ENCODE results near the gene CPO. TPM values are rescaled to one million over a fixed set of nuclear protein-coding genes. Genes with fewer than 3 reads are reported as not detected.

The CPO gene
- total and polyA plus RNA-seq, 9 of the 15 experiments (the other 6 are each of a cell fraction or from before 2014, with no cell fraction given), result not detected

GRCh38 chr2:206974551-206974950, 35.2 kb downstream of the CPO start:
- ATAC-seq, result no peak
- no peak for FAIRE-seq
- CTCF ChIA-PET (ENCODE audit: low intra/inter-chr PET ratio), result no interaction called here
- no peak for TF ChIP-seq ETV5 (CRISPR knock-in tag; IDR thresholded peaks at IDR 0.05; ENCODE audit: low read depth)
- TF ChIP-seq RERE (CRISPR knock-in tag; IDR thresholded peaks at IDR 0.05; ENCODE audit: borderline replicate concordance), result no peak
- no peak for TF ChIP-seq NFYB (IDR thresholded peaks at IDR 0.05; ENCODE audit: extremely low read depth, insufficient read length)
- no peak for TF ChIP-seq GATAD2B (IDR thresholded peaks at IDR 0.05; ENCODE audit: borderline replicate concordance)
- TF ChIP-seq TARDBP (IDR thresholded peaks at IDR 0.05), result no peak
- no peak for TF ChIP-seq FIP1L1 (IDR thresholded peaks at IDR 0.05; ENCODE audit: low read depth, low read length, poor library complexity, severe bottlenecking)
- no peak for TF ChIP-seq NR0B1 (IDR thresholded peaks at IDR 0.05; ENCODE audit: partially characterized antibody)
- TF ChIP-seq MECOM (CRISPR knock-in tag; IDR thresholded peaks at IDR 0.05), result no peak
- TF ChIP-seq THAP7 (CRISPR knock-in tag; IDR thresholded peaks at IDR 0.05), result no peak
- no peak for TF ChIP-seq NR4A1 (CRISPR knock-in tag; IDR thresholded peaks at IDR 0.05)
- no peak for TF ChIP-seq NR4A1 (tag; IDR thresholded peaks at IDR 0.05)
- no peak for TF ChIP-seq ZNF347 (CRISPR knock-in tag; IDR thresholded peaks at IDR 0.05; ENCODE audit: low read depth)
- TF ChIP-seq ZNF280A (IDR thresholded peaks at IDR 0.05; ENCODE audit: low read depth, partially characterized antibody), result no peak
- TF ChIP-seq POLR2AphosphoS2 (IDR thresholded peaks at IDR 0.05; ENCODE audit: low read length), result no peak
- no peak for TF ChIP-seq RBM17 (IDR thresholded peaks at IDR 0.05; ENCODE audit: borderline replicate concordance, low read depth, low read length)

More at GRCh38 chr2:206974551-206974950, 35.2 kb downstream of the CPO start:
- no peak for DNase-seq (ENCODE audit: extremely low read depth in 1 of 4, low spot score in 3 of 4)
- no TSS peak for BruUV-seq (replicated peaks)
- no peaks in the 10 kb centered on the region for H3K9me3 ChIP-seq (replicated peaks; ENCODE audit: control insufficient read depth, insufficient read depth, low read depth, low read length)
- H3K4me1 ChIP-seq (replicated peaks in 1 of 2; ENCODE audit: control insufficient read depth in 2 of 2, insufficient read depth in 2 of 2, low read length in 2 of 2), result no peaks in the 10 kb centered on the region
- H3K36me3 ChIP-seq (ENCODE audit: control insufficient read depth, insufficient read depth, low read length), result no peaks in the 10 kb centered on the region
- H3K27ac ChIP-seq (ENCODE audit: extremely low read depth, low read depth, low read length), result no peak overlapping the region
- H3K9ac ChIP-seq (ENCODE audit: insufficient read depth in 1 of 2, low read depth in 2 of 2, low read length in 2 of 2), result no peak overlapping the region
- no peak overlapping the region for H3K4me3 ChIP-seq
- no peaks in the 10 kb centered on the region; a peak in 1 of 5 replicates for H3K27me3 ChIP-seq (ENCODE audit: control insufficient read depth in 2 of 2, insufficient read depth in 2 of 2, low read length in 2 of 2)
- H3K79me2 ChIP-seq (ENCODE audit: control insufficient read depth, insufficient read depth, low read length), result no peaks in the 10 kb centered on the region
- in situ Hi-C loops (cut with MboI), result no loop called here
- POLR2A ChIA-PET, result no interaction called here
- WGBS (ENCODE audit: insufficient coverage, low coverage, missing lambda C conversion rate), result 0% methylated on average over 2 of the region's 2 CpGs
- no peak overlapping the region for H3K4me2 ChIP-seq (ENCODE audit: insufficient read depth, low read length)
- no peaks in the 10 kb centered on the region for H3K9me1 ChIP-seq (ENCODE audit: control insufficient read depth, insufficient read depth, low read length)
- intact Hi-C loops (cut with micrococcal nuclease), result no loop called here
- H4K20me1 ChIP-seq (replicated peaks; ENCODE audit: control insufficient read depth, insufficient read depth, low read length), result no peaks in the 10 kb centered on the region
- H2AFZ ChIP-seq (ENCODE audit: low read depth, low read length), result no peak overlapping the region
